ENCODE data around the gene CIB4.

Gene CIB4

DNA sequence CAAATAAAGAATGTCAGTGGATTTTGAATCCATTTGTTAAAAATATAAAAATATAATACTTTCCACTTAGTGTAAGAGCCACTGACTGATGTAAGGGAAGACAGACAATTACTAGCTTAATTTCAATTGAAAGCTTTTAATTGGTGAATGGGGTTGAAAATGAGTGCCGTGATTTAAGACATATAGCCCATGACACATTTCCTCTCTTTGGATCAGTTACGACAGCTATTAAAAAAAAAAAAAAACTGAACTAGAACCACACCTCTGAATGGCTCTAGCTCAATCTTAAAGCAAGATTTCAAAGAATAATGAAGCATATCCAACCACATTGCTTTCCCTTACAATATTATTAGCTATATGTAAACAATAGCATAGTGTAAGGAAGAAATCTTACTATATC, 44.0 kb downstream of the CIB4 start:
- TF ChIP-seq EGR1 (IDR thresholded peaks at IDR 0.05) (no peak), RAD21 (IDR thresholded peaks at IDR 0.05; ENCODE audit: low read depth) (no peak), TAF1 (IDR thresholded peaks at IDR 0.05; ENCODE audit: low read depth) (no peak), TEAD4 (IDR thresholded peaks at IDR 0.05) (no peak), YY1 (IDR thresholded peaks at IDR 0.05; ENCODE audit: low read depth) (no peak), NFIC (IDR thresholded peaks at IDR 0.05) (no peak)
- TF ChIP-seq, protein P1, sequence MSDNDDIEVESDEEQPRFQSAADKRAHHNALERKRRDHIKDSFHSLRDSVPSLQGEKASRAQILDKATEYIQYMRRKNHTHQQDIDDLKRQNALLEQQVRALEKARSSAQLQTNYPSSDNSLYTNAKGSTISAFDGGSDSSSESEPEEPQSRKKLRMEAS (IDR thresholded peaks at IDR 0.05): no peak
- TF ChIP-seq, protein P2, sequence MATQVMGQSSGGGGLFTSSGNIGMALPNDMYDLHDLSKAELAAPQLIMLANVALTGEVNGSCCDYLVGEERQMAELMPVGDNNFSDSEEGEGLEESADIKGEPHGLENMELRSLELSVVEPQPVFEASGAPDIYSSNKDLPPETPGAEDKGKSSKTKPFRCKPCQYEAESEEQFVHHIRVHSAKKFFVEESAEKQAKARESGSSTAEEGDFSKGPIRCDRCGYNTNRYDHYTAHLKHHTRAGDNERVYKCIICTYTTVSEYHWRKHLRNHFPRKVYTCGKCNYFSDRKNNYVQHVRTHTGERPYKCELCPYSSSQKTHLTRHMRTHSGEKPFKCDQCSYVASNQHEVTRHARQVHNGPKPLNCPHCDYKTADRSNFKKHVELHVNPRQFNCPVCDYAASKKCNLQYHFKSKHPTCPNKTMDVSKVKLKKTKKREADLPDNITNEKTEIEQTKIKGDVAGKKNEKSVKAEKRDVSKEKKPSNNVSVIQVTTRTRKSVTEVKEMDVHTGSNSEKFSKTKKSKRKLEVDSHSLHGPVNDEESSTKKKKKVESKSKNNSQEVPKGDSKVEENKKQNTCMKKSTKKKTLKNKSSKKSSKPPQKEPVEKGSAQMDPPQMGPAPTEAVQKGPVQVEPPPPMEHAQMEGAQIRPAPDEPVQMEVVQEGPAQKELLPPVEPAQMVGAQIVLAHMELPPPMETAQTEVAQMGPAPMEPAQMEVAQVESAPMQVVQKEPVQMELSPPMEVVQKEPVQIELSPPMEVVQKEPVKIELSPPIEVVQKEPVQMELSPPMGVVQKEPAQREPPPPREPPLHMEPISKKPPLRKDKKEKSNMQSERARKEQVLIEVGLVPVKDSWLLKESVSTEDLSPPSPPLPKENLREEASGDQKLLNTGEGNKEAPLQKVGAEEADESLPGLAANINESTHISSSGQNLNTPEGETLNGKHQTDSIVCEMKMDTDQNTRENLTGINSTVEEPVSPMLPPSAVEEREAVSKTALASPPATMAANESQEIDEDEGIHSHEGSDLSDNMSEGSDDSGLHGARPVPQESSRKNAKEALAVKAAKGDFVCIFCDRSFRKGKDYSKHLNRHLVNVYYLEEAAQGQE (IDR thresholded peaks at IDR 0.05; ENCODE audit: low read depth): no peak

DNA sequence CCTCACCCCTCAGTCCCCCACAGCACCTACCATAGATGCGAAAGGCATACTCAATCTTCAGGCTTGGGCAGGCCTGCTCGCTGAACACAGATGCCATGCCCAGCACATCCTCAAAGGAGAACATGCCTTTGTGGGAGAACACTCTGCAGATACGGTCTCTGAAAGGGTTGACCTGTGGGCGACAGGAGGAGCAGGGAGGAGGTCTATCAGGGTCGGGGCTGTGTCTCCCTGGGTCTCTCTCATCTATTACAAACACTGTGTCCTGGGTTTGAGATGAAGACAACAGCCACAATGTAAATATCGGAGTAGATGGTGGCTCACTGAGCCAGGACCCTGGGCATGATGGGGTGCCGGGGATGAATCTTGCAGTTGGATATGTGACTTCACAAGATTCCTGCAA, 46.0 kb downstream of the CIB4 start:
- no peak for TF ChIP-seq RAD21 (IDR thresholded peaks at IDR 0.05; ENCODE audit: low read depth)
- no peak for TF ChIP-seq CEBPB (IDR thresholded peaks at IDR 0.05)
- TF ChIP-seq, protein P3, sequence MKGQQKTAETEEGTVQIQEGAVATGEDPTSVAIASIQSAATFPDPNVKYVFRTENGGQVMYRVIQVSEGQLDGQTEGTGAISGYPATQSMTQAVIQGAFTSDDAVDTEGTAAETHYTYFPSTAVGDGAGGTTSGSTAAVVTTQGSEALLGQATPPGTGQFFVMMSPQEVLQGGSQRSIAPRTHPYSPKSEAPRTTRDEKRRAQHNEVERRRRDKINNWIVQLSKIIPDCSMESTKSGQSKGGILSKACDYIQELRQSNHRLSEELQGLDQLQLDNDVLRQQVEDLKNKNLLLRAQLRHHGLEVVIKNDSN (IDR thresholded peaks at IDR 0.05): no peak
- TF ChIP-seq TCF12 (IDR thresholded peaks at IDR 0.05; ENCODE audit: low read depth): no peak
- no peak for TF ChIP-seq EGR1 (IDR thresholded peaks at IDR 0.05)
- no peak for TF ChIP-seq NFIC (IDR thresholded peaks at IDR 0.05)
- TF ChIP-seq, protein P2 (IDR thresholded peaks at IDR 0.05; ENCODE audit: low read depth): no peak
- TF ChIP-seq FOXM1 (IDR thresholded peaks at IDR 0.05; ENCODE audit: borderline replicate concordance, low read depth): no peak
- no peak for TF ChIP-seq TAF1 (IDR thresholded peaks at IDR 0.05; ENCODE audit: low read depth)
- TF ChIP-seq CREB1 (IDR thresholded peaks at IDR 0.05; ENCODE audit: low read depth): no peak
- TF ChIP-seq EP300 (IDR thresholded peaks at IDR 0.05; ENCODE audit: borderline replicate concordance): no peak
- TF ChIP-seq, protein P1 (IDR thresholded peaks at IDR 0.05): no peak
- no peak for TF ChIP-seq ZBTB7A (IDR thresholded peaks at IDR 0.05; ENCODE audit: low read depth)

DNA sequence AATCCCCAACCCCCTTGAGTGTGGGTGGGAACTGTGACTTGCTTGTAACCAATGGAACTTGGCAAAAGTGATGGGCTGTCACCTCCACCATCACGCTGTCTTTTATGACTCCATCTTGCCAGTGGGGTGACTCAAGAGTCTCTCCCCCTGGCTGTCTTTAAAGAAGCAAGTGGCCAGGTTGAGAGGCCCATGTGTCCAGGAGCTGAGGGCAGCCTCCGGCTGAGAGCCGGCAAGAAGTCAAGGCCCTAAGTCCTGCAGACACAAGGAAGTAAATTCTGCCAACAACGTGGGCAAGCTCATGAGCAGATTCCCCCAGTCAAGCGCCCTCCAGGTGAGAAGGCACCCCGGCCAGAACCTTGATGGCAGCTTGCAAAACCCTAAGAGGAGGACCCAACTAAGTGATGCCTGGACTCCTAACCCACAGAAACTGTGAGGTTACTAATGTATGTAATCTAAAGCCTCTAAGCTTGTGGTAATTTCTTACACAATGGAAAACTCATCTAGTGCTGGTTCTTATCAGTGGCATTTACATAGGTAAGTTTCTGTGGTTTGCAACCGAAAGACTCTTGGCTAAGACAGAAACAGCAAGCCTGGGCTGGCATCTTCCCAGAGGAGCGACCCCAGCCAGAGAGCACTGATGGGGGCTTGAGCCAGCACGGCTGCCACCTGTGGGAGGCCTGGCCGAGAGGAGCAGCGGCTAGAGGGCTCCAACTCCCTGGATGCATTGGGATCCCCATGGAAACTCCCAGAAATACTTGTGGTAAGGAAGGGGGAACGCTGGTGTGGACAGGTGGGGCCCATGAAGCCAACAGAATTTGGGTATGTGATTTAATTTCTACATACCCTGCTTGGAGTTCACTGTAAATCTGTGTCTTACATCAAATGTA, 49.3 kb downstream of the CIB4 start:
- TF ChIP-seq TAF1 (IDR thresholded peaks at IDR 0.05; ENCODE audit: low read depth) (no peak), ZBTB7A (IDR thresholded peaks at IDR 0.05; ENCODE audit: low read depth) (no peak), YY1 (IDR thresholded peaks at IDR 0.05; ENCODE audit: low read depth) (no peak), TCF12 (IDR thresholded peaks at IDR 0.05; ENCODE audit: low read depth) (no peak), EGR1 (IDR thresholded peaks at IDR 0.05) (no peak), TEAD4 (IDR thresholded peaks at IDR 0.05) (no peak), RAD21 (IDR thresholded peaks at IDR 0.05; ENCODE audit: low read depth) (no peak), FOXM1 (IDR thresholded peaks at IDR 0.05; ENCODE audit: borderline replicate concordance, low read depth) (no peak), EP300 (IDR thresholded peaks at IDR 0.05; ENCODE audit: borderline replicate concordance) (no peak), CEBPB (IDR thresholded peaks at IDR 0.05) (no peak), CREB1 (IDR thresholded peaks at IDR 0.05; ENCODE audit: low read depth) (no peak), NFIC (IDR thresholded peaks at IDR 0.05) (no peak)
- TF ChIP-seq, protein P1 (IDR thresholded peaks at IDR 0.05): no peak
- TF ChIP-seq, protein P2 (IDR thresholded peaks at IDR 0.05; ENCODE audit: low read depth): no peak
- TF ChIP-seq, protein P3 (IDR thresholded peaks at IDR 0.05): no peak
